22Rv1 (cell line): ENCODE results near the gene TXK.

Experiments used
- H3K27ac ChIP-seq: fragments of 450-650 bp; 2 replicates; pipeline ENCODE4 v1.5.1; 2017
- CTCF ChIP-seq: fragments of 450-650 bp; IDR thresholded peaks from 2 replicates; pipeline ENCODE4 v1.5.1; 2017; ENCODE audit warnings: mild to moderate bottlenecking
- ZFX ChIP-seq: fragments of 450-650 bp; IDR thresholded peaks from 2 replicates; pipeline ENCODE4 v1.6.1; 2017; ENCODE audit warnings: antibody characterized with exemption, borderline replicate concordance

The TXK gene

GRCh38 chr4:48078425-48078824 is 55.6 kb downstream of the TXK start:
- H3K27ac ChIP-seq = no peak overlapping the region
- TF ChIP-seq CTCF (no peak), ZFX (no peak)

GRCh38 chr4:48074657-48075056 is 59.4 kb downstream of the TXK start:
- no peak overlapping the region for H3K27ac ChIP-seq
- TF ChIP-seq CTCF (no peak), ZFX (no peak)

GRCh38 chr4:48073567-48074103 is 60.4 kb downstream of the TXK start:
- TF ChIP-seq ZFX = no peak
- no peak for TF ChIP-seq CTCF
- no peak overlapping the region for H3K27ac ChIP-seq

GRCh38 chr4:48071191-48071590 is 62.9 kb downstream of the TXK start:
- no peak for TF ChIP-seq ZFX
- TF ChIP-seq CTCF = no peak
- H3K27ac ChIP-seq = no peak overlapping the region

GRCh38 chr4:48069026-48069425 is 65.0 kb downstream of the TXK start:
- no peak for TF ChIP-seq ZFX
- no peak for TF ChIP-seq CTCF
- no peak overlapping the region for H3K27ac ChIP-seq

GRCh38 chr4:48068182-48068581 is 65.9 kb downstream of the TXK start:
- no peak overlapping the region for H3K27ac ChIP-seq
- TF ChIP-seq CTCF (no peak), ZFX (no peak)

GRCh38 chr4:48067536-48067935 is 66.5 kb downstream of the TXK start:
- TF ChIP-seq CTCF = no peak
- TF ChIP-seq ZFX = no peak
- no peak overlapping the region for H3K27ac ChIP-seq
